Brain microvascular endothelial cell (primary cell): ENCODE results near the gene CATSPER4.

Experiments used
- DNase-seq: peaks from one replicate; pipeline ENCODE4 v3.0.0-alpha.2; 2020
- H3K27ac ChIP-seq: fragments of 250-450 bp; sonication (Bioruptor Pico); 2 replicates; pipeline ENCODE4 v1.5.1; 2020; ENCODE audit warnings: mild to moderate bottlenecking, moderate library complexity
- H3K27me3 ChIP-seq: fragments of 250-450 bp; sonication (Bioruptor Pico); replicated peaks from 2 replicates; pipeline ENCODE4 v1.5.1; 2020; ENCODE audit warnings: mild to moderate bottlenecking
- H3K36me3 ChIP-seq: fragments of 250-450 bp; sonication (Bioruptor Pico); replicated peaks from 2 replicates; pipeline ENCODE4 v1.5.1; 2020; ENCODE audit warnings: mild to moderate bottlenecking
- H3K4me3 ChIP-seq: 2 replicates; pipeline ENCODE4 v1.5.1; 2011; ENCODE audit warnings: low read depth, mild to moderate bottlenecking, control low read depth, low read length, moderate library complexity
- CTCF ChIP-seq: IDR thresholded peaks from 2 replicates; pipeline ENCODE4 v1.5.1; 2011; ENCODE audit warnings: low read depth, mild to moderate bottlenecking, moderate library complexity, low read length, control low read depth, inconsistent platforms; ENCODE audit errors: missing control alignments
- in situ Hi-C: cut with HindIII; loops from 2 replicates; pipeline ENCODE4 v1.10.0; 2017; ENCODE audit warnings: low sequenced_read_pairs, low pct_ligation_motif_present

The CATSPER4 gene

GRCh38 chr1:26177182-26177684 is 13.2 kb upstream of the CATSPER4 start, which contains the start of gene CNKSR1:
Gene CNKSR1, plus strand, starts transcription at chr1:26177491. Its CDS starts 57 bp downstream, at chr1:26177548.
- H3K36me3 ChIP-seq = no peaks in the 10 kb centered on the region
- in situ Hi-C loops = no loop called here
- no peak within 1 kb of the TSS for H3K27ac ChIP-seq
- no peaks in the 10 kb centered on the region for H3K27me3 ChIP-seq
- DNase-seq = no peak
- H3K4me3 ChIP-seq = no peak within 1 kb of the TSS
- no peak for TF ChIP-seq CTCF

- in situ Hi-C loops = no loop called here
- H3K4me3 ChIP-seq = no peak overlapping the region
- DNase-seq = no peak
- no peak for TF ChIP-seq CTCF
- H3K27ac ChIP-seq = no peak overlapping the region
- H3K36me3 ChIP-seq = no peaks in the 10 kb centered on the region
- no peaks in the 10 kb centered on the region for H3K27me3 ChIP-seq
Measured at GRCh38 chr1:26180010-26180506, 10.3 kb upstream of the CATSPER4 start.

- Histone ChIP-seq H3K27ac (no peak overlapping the region), H3K36me3 (no peaks in the 10 kb centered on the region), H3K4me3 (no peak overlapping the region), H3K27me3 (no peaks in the 10 kb centered on the region)
- in situ Hi-C loops = no loop called here
- no peak for TF ChIP-seq CTCF
- DNase-seq = no peak
Measured at GRCh38 chr1:26181586-26182382, 8.6 kb upstream of the CATSPER4 start.

GRCh38 chr1:26182383-26182696 is 8.1 kb upstream of the CATSPER4 start:
- no peak overlapping the region for H3K27ac ChIP-seq
- H3K36me3 ChIP-seq = no peaks in the 10 kb centered on the region
- no peak overlapping the region for H3K4me3 ChIP-seq
- no peak for DNase-seq
- H3K27me3 ChIP-seq = no peaks in the 10 kb centered on the region
- no peak for TF ChIP-seq CTCF
- in situ Hi-C loops = no loop called here

- no peak for DNase-seq
- H3K27ac ChIP-seq = no peak overlapping the region
- no peak overlapping the region for H3K4me3 ChIP-seq
- in situ Hi-C loops = no loop called here
- no peaks in the 10 kb centered on the region for H3K27me3 ChIP-seq
- no peaks in the 10 kb centered on the region for H3K36me3 ChIP-seq
- no peak for TF ChIP-seq CTCF
Measured at GRCh38 chr1:26184086-26184485, 6.3 kb upstream of the CATSPER4 start.
